Ramos (cell line): Measurements from ENCODE around the gene DPP4.

Experiments used
- in situ Hi-C: fragments of 300-500 bp; cut with MboI; formaldehyde crosslinking; loops from one replicate; pipeline ENCODE4 v1.14.3; 2022; ENCODE audit warnings: low sequenced_read_pairs; ENCODE audit not compliant: unreplicated experiment

DPP4 gene

GRCh38 chr2:162086904-162087303, 12.9 kb upstream of the DPP4 start:
- in situ Hi-C loops, result no loop called here

DNA sequence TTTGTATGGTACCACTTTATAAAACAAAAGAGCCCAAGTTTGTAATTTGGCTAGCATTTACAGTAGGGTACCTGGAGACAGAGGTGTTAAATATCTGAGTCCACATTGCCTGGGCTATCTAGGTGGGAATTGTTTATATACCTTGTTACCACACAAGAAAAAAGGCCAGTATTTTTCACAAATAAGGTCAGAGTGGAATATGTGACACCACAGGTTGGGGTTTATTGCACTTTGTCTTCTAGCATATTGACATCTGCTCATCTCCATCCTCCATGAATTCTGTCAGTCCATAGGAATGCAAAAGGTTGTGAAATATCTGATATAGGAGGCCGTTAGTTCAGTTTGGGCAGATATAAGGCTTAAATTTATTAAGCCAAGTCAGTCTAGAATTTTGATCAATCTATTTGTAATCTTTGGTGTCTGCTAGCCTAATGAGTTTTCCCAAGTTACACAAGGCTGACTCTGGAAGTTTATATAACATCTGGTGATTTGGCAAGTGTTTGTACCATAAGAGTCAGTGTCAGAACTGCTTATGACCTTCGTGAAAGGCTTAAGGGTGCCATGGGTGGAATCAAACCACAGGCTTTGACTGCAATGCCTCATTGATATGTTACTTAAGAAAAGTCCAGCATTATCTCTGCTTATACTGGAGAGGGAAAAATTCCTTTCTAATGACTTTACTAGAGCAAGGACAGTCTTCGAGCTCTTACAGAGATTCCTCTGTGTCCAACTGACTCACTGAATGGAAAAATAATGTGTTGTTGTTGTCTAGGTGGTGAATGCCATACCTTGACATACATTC, 11.3 kb upstream of the DPP4 start:
- in situ Hi-C loops, result no loop called here

- in situ Hi-C loops, result no loop called here
Measured at GRCh38 chr2:162084536-162084935, 10.5 kb upstream of the DPP4 start.

DNA sequence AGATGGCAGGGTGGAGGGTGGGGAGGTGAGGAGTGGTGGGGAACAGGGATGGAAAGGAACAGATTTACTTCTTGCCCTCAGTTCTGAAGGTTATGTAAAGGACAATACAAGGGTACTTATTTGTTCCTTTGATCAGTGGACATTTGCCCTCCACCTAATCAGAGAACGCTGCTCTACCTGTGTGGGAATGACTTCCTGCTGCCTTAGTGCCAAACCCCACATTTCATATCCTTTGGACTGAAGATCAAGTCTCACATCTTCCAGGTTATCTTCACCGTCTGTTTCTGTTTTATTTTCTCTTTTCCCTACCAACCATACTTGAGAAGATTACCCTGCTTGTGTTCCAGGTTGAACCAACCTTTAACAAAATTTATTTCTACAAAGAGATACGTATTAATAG, 8.7 kb upstream of the DPP4 start:
- in situ Hi-C loops, result no loop called here

DNA sequence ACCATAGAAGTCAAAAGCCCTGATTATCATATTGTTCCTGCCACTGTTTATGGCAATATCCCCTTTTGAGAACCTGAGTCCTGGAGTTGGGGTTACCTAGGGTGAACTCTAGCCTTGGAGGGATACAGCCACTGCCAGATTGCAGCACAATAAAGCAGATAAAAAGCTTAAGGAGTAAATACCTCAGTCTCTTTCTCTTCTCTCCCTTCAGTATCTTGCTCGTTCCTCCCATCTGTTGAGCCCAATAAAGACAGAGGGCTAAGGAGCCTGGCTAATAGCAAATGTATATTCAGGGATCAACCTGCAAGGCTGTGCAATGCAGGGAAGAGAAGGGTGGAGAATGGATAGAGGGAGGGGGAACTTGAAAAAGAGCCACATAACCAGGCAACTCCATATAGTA, 8.0 kb upstream of the DPP4 start:
- in situ Hi-C loops, result no loop called here

DNA sequence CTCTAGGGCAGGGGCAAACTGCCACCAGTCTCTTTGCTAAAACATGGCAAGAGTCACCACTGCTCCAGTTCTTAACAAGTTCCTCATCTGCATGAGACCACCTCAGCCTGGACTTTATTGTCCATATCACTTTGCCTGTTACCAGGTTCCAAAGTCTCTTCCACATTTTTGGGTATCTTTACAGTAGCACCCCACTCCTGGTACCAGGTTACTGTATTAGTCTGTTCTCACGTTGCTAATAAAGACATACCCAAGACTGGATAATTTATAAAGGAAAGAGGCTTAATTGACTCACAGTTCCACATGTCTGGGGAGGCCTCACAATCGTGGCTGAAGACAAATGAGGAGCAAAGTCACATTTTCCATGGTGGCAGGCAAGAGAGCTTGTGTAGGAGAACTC, 5.5 kb upstream of the DPP4 start:
- in situ Hi-C loops, result no loop called here

- in situ Hi-C loops, result no loop called here
Measured at GRCh38 chr2:162075689-162076132, 1.7 kb upstream of the DPP4 start.

GRCh38 chr2:162074928-162075688, 1.1 kb upstream of the DPP4 start:
- in situ Hi-C loops, result no loop called here

GRCh38 chr2:162074632-162074895, 549 bp upstream of the DPP4 start:
- in situ Hi-C loops, result no loop called here

DNA sequence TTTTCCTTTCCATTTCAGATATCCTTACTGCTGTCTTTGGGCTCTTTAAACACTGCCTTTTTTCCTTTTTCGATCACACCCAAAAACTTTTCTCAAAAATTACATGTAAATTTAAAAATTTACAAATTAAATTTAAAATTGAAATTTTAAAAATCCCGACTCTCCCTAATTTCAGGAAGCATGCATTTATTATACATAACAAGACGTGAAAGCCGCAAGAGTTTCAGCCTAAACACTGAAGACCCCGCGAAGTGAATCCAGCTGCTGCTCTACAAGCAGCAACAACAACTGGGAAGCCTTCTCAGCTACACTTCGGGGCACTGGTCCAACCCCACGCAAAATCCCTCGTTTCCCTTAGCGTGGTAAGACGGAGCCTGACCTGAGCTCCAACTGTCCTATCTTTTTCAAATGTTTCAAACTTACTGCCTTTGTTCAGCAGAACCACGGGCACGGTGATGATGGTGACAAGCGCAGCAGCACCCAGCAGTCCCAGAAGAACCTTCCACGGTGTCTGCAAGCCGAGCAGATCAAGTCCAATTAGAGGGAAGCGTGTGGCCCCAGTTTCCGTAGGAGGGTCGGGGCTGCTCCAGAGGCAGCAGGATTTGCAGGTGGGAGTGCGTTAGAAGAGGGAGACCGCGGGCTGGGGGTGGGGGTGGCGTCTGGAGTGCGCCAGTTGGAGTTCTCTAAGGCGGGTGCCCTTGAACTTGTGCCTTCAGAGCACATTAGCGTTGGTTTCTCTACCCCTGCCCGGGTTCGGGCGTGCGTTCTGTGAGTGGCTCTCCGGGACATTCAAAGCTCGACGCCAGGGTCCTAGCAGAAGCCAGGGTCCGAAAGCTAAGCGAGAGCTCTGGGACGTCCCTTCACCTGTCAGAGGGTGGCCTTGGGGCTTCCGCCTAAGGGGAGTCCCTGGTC, 783 bp downstream of the DPP4 start:
- in situ Hi-C loops, result no loop called here

GRCh38 chr2:162072181-162072702, 1.8 kb downstream of the DPP4 start:
- in situ Hi-C loops, result no loop called here

DNA sequence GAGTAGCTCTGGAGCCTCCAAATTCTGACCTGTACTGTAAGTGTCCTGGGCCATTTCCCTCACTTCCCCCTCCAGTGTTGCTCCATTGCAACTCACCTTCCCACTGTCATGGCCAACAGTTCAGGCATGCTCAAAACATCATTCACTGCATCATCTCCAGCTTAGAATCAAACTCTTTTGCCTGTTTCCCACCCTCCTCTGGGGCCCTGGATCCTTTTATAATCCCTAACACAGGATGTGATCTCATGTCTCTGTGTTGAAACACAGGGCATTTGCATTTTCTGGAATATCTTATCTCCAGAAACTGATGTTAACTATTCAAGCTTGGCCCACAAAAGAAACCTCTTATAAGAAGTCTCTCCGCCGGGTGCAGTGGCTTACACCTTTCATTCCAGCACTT, 3.0 kb downstream of the DPP4 start:
- in situ Hi-C loops, result no loop called here

DNA sequence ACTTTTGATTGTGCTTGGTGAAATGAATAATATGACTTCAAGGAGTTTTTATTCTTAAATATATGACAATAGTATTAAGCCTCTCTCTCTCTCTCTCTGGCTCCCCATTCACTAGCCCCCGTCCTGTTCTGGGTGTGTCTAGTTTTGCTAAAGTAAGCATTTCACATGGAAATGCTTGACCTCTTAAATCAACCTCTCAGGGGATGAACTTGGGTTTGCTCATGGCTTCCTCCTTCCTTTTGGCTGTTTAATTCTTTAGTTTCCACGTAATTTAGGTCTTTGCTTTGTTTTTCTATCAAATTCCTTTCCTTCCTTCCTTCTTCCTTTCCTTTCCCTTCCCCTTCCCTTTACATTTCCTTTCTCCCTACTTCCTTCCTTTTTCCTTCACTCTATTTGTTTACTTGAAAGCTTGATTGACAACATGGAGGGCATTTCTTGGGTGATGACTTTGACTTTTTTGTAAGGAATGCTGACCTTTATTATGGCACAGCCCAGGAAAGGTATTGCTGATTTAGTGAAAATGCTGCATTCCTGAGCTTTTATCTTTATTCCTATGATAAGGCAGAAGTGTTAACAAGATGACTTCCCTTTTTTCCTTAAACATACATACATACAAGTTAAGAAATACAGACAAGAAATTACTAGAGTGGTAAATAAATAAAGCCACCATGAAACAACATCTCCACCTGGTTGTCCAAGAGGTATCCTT, 3.6 kb downstream of the DPP4 start:
- in situ Hi-C loops, result no loop called here

GRCh38 chr2:162069267-162069903, 4.6 kb downstream of the DPP4 start:
- in situ Hi-C loops, result no loop called here

- in situ Hi-C loops, result no loop called here
Measured at GRCh38 chr2:162067596-162067995, 6.4 kb downstream of the DPP4 start.

- in situ Hi-C loops, result no loop called here
Measured at GRCh38 chr2:162065767-162066166, 8.2 kb downstream of the DPP4 start.

GRCh38 chr2:162063899-162064298, 10.1 kb downstream of the DPP4 start:
- in situ Hi-C loops, result no loop called here

GRCh38 chr2:162063281-162063680, 10.7 kb downstream of the DPP4 start:
- in situ Hi-C loops, result no loop called here

GRCh38 chr2:162062559-162062958, 11.5 kb downstream of the DPP4 start:
- in situ Hi-C loops, result no loop called here

GRCh38 chr2:162061021-162061420, 13.0 kb downstream of the DPP4 start:
- in situ Hi-C loops, result no loop called here
